ENCODE measurements around the gene OXTR.
"Not testable (repeated sequence)": the region's sequence is repeated elsewhere in the genome, so short reads cannot be mapped to it uniquely, and the experiment has no call there.

The OXTR gene

GRCh38 chr3:8741581-8742261 lies 27.7 kb downstream of the OXTR start:
- no peak for DNase-seq (ENCODE audit: low spot score)

- DNase-seq (ENCODE audit: low spot score): peak; percentile 68
These were observed 29.5 kb downstream of the OXTR start for GRCh38 chr3:8739757-8740504.

GRCh38 chr3:8738639-8739038 lies 30.8 kb downstream of the OXTR start:
- no peak for DNase-seq (ENCODE audit: low spot score)

GRCh38 chr3:8737823-8738222 lies 31.6 kb downstream of the OXTR start:
- DNase-seq (ENCODE audit: low spot score): no peak

- DNase-seq (ENCODE audit: low spot score): no peak
These were observed 32.1 kb downstream of the OXTR start for GRCh38 chr3:8737301-8737700.

- no peak for DNase-seq (ENCODE audit: low spot score)
These were observed 33.0 kb downstream of the OXTR start for GRCh38 chr3:8736436-8736835.

GRCh38 chr3:8734908-8735307 lies 34.5 kb downstream of the OXTR start:
- no peak for DNase-seq (ENCODE audit: low spot score)

- no peak for DNase-seq (ENCODE audit: low spot score)
These were observed 35.1 kb downstream of the OXTR start for GRCh38 chr3:8734137-8734878.

GRCh38 chr3:8733332-8734094 lies 35.9 kb downstream of the OXTR start, which contains the start of gene CAV3:
CAV3 (plus strand) TSS chr3:8733802; CDS start chr3:8733877, 75 bp downstream.
- DNase-seq (ENCODE audit: low spot score): no peak

GRCh38 chr3:8732413-8732812 lies 37.0 kb downstream of the OXTR start:
- no peak for DNase-seq (ENCODE audit: low spot score)

- no peak for DNase-seq (ENCODE audit: low spot score)
These were observed 38.8 kb downstream of the OXTR start for GRCh38 chr3:8730656-8731055.

- no peak for DNase-seq (ENCODE audit: low spot score)
These were observed 39.9 kb downstream of the OXTR start for GRCh38 chr3:8729479-8729878.

- no peak for DNase-seq (ENCODE audit: low spot score)
These were observed 41.6 kb downstream of the OXTR start for GRCh38 chr3:8727605-8728512.

- no peak for DNase-seq (ENCODE audit: low spot score)
These were observed 45.2 kb downstream of the OXTR start for GRCh38 chr3:8724108-8724752.

GRCh38 chr3:8723612-8724011 lies 45.8 kb downstream of the OXTR start:
- no peak for DNase-seq (ENCODE audit: low spot score)

GRCh38 chr3:8722808-8723207 lies 46.6 kb downstream of the OXTR start:
- DNase-seq (ENCODE audit: low spot score): no peak

GRCh38 chr3:8715757-8716156 lies 53.7 kb downstream of the OXTR start:
- DNase-seq (ENCODE audit: low spot score): not testable (repeated sequence)

- DNase-seq (ENCODE audit: low spot score): no peak
These were observed 55.3 kb downstream of the OXTR start for GRCh38 chr3:8713901-8714759.

GRCh38 chr3:8712908-8713255 lies 56.5 kb downstream of the OXTR start:
- no peak for DNase-seq (ENCODE audit: low spot score)

Data from RKO (cell line).